ENCODE measurements around the gene PSMC1.

- TF ChIP-seq, protein P1, sequence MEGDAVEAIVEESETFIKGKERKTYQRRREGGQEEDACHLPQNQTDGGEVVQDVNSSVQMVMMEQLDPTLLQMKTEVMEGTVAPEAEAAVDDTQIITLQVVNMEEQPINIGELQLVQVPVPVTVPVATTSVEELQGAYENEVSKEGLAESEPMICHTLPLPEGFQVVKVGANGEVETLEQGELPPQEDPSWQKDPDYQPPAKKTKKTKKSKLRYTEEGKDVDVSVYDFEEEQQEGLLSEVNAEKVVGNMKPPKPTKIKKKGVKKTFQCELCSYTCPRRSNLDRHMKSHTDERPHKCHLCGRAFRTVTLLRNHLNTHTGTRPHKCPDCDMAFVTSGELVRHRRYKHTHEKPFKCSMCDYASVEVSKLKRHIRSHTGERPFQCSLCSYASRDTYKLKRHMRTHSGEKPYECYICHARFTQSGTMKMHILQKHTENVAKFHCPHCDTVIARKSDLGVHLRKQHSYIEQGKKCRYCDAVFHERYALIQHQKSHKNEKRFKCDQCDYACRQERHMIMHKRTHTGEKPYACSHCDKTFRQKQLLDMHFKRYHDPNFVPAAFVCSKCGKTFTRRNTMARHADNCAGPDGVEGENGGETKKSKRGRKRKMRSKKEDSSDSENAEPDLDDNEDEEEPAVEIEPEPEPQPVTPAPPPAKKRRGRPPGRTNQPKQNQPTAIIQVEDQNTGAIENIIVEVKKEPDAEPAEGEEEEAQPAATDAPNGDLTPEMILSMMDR (IDR thresholded peaks at IDR 0.05): no peak
- TF ChIP-seq POLR2A (IDR thresholded peaks at IDR 0.05): no peak
Measured at GRCh38 chr14:90291699-90292098, 35.3 kb downstream of the PSMC1 start.
